ENCODE results near the gene AKT1. TPM values are rescaled to one million over a fixed set of nuclear protein-coding genes. Genes with fewer than 3 reads are reported as not detected.

AKT1 gene
- total and polyA plus RNA-seq, 2 of the 13 experiments (the other 11 are each of a cell fraction or from before 2014, with no cell fraction given), result 96.2 to 116 TPM

DNA sequence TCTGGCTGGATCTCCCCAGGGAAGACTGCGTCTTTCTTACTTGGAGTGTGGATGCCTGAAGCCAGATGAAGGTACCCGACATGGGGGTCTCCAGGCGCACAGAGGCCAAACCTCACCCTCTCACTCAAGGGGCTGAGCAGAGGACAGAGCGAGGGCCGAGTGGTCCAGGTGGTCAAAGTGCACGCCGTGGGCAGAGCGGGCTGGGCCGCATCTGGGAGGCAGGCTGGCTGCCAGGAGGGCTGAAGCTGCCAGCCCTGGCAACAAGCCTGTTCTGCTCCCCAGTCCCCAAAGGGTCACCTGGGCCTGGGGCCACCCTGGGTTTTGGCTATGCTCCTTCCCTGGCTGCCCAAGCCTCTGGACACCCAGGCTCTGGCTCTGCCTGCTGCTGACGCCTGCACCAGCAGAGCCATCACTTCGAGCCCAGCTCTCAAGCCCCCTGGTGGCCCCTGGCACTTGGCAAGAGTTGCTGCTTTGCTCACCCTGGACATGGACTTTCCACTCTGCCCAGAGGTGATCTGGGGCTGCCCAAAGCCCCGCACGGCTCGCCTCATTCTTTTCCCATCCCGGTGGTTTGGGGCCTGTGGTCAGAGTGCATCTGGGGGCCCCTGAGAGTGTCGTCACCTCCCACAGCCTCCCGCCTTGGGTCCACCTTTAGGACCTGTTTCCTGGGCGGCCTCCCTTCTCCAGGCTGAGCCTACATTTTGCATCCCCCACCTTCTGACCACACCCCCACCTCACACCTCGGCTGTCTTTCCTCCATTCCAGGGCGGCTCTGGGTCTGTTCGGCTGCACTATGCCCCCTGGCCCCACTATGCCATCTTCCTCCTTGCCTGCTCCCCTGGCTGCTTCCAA is 68.7 kb downstream of the AKT1 start (continued):
- TF ChIP-seq, protein P1, sequence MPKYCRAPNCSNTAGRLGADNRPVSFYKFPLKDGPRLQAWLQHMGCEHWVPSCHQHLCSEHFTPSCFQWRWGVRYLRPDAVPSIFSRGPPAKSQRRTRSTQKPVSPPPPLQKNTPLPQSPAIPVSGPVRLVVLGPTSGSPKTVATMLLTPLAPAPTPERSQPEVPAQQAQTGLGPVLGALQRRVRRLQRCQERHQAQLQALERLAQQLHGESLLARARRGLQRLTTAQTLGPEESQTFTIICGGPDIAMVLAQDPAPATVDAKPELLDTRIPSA (CRISPR knock-in tag; IDR thresholded peaks at IDR 0.05; ENCODE audit: borderline replicate concordance), result no peak
- TF ChIP-seq, protein P2, sequence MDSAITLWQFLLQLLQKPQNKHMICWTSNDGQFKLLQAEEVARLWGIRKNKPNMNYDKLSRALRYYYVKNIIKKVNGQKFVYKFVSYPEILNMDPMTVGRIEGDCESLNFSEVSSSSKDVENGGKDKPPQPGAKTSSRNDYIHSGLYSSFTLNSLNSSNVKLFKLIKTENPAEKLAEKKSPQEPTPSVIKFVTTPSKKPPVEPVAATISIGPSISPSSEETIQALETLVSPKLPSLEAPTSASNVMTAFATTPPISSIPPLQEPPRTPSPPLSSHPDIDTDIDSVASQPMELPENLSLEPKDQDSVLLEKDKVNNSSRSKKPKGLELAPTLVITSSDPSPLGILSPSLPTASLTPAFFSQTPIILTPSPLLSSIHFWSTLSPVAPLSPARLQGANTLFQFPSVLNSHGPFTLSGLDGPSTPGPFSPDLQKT (CRISPR knock-in tag; IDR thresholded peaks at IDR 0.05; ENCODE audit: borderline replicate concordance), result no peak
- TF ChIP-seq ZNF780A (CRISPR knock-in tag; IDR thresholded peaks at IDR 0.05) (no peak), U2AF1 (optimal IDR thresholded peaks at IDR 0.05; ENCODE audit: low read depth, low read length) (no peak), ZSCAN9 (CRISPR knock-in tag; IDR thresholded peaks at IDR 0.05; ENCODE audit: borderline replicate concordance) (no peak), KDM1A (CRISPR knock-in tag; IDR thresholded peaks at IDR 0.05) (no peak), PHF20 (CRISPR knock-in tag; IDR thresholded peaks at IDR 0.05) (no peak), ZNF354B (CRISPR knock-in tag; IDR thresholded peaks at IDR 0.05) (no peak), SALL1 (CRISPR knock-in tag; IDR thresholded peaks at IDR 0.05) (peak; percentile 57; the same call in 1 of the 2 replicates), HNRNPH1 (optimal IDR thresholded peaks at IDR 0.05; ENCODE audit: low read depth, low read length) (no peak), MED8 (CRISPR knock-in tag; IDR thresholded peaks at IDR 0.05; ENCODE audit: insufficient replicate concordance) (no peak), ZNF790 (CRISPR knock-in tag; IDR thresholded peaks at IDR 0.05; ENCODE audit: borderline replicate concordance) (no peak), MAF1 (CRISPR knock-in tag; IDR thresholded peaks at IDR 0.05; ENCODE audit: borderline replicate concordance) (no peak), FOXA3 (CRISPR knock-in tag; IDR thresholded peaks at IDR 0.05) (no peak)
- TF ChIP-seq, protein P3, sequence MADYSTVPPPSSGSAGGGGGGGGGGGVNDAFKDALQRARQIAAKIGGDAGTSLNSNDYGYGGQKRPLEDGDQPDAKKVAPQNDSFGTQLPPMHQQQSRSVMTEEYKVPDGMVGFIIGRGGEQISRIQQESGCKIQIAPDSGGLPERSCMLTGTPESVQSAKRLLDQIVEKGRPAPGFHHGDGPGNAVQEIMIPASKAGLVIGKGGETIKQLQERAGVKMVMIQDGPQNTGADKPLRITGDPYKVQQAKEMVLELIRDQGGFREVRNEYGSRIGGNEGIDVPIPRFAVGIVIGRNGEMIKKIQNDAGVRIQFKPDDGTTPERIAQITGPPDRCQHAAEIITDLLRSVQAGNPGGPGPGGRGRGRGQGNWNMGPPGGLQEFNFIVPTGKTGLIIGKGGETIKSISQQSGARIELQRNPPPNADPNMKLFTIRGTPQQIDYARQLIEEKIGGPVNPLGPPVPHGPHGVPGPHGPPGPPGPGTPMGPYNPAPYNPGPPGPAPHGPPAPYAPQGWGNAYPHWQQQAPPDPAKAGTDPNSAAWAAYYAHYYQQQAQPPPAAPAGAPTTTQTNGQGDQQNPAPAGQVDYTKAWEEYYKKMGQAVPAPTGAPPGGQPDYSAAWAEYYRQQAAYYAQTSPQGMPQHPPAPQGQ (CRISPR knock-in tag; IDR thresholded peaks at IDR 0.05; ENCODE audit: borderline replicate concordance), result no peak
- TF ChIP-seq, protein P4, sequence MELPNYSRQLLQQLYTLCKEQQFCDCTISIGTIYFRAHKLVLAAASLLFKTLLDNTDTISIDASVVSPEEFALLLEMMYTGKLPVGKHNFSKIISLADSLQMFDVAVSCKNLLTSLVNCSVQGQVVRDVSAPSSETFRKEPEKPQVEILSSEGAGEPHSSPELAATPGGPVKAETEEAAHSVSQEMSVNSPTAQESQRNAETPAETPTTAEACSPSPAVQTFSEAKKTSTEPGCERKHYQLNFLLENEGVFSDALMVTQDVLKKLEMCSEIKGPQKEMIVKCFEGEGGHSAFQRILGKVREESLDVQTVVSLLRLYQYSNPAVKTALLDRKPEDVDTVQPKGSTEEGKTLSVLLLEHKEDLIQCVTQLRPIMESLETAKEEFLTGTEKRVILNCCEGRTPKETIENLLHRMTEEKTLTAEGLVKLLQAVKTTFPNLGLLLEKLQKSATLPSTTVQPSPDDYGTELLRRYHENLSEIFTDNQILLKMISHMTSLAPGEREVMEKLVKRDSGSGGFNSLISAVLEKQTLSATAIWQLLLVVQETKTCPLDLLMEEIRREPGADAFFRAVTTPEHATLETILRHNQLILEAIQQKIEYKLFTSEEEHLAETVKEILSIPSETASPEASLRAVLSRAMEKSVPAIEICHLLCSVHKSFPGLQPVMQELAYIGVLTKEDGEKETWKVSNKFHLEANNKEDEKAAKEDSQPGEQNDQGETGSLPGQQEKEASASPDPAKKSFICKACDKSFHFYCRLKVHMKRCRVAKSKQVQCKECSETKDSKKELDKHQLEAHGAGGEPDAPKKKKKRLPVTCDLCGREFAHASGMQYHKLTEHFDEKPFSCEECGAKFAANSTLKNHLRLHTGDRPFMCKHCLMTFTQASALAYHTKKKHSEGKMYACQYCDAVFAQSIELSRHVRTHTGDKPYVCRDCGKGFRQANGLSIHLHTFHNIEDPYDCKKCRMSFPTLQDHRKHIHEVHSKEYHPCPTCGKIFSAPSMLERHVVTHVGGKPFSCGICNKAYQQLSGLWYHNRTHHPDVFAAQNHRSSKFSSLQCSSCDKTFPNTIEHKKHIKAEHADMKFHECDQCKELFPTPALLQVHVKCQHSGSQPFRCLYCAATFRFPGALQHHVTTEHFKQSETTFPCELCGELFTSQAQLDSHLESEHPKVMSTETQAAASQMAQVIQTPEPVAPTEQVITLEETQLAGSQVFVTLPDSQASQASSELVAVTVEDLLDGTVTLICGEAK (IDR thresholded peaks at IDR 0.05), result no peak
- TF ChIP-seq, protein P4 (CRISPR knock-in tag; IDR thresholded peaks at IDR 0.05), result no peak
